T-cell (primary cell): ENCODE data around the gene RB1. TPM values are rescaled to one million over a fixed set of nuclear protein-coding genes. Genes with fewer than 3 reads are reported as not detected.

Experiments
- ATAC-seq, 4 experiments: fragments of 200-7000 bp in 3 of 4; fragments of 150-1000 bp in 1 of 4; cut with Tn5 transposase; replicated peaks in 1 of 4; 1 replicate in 3 of 4; 2 replicates in 1 of 4; pipeline ENCODE4 v1.10.0; 2021; ENCODE audit warnings: moderate library complexity in 3 of 4, mild to moderate bottlenecking in 2 of 4, moderate number of reproducible peaks in 1 of 4
- CTCF ChIA-PET, 2 donors: fragments of 300-600 bp; sonication (Branson Sonifier 250); formaldehyde crosslinking; loops; one replicate each; lab custom pipeline; 2022; ENCODE audit warnings: antibody characterized with exemption in 2 of 2; lab: Charles Lee
- POLR2A ChIA-PET, 2 donors: fragments of 300-600 bp; sonication (Branson Sonifier 250); formaldehyde crosslinking; loops; one replicate each; lab custom pipeline; 2022; ENCODE audit warnings: antibody characterized with exemption in 2 of 2; lab: Charles Lee
- DNase-seq, 35 experiments: peaks; one replicate each; pipeline versions ENCODE4 v3.0.0 to v3.0.0-alpha.2; 2013 to 2023
- H3K27ac ChIP-seq: one replicate; pipeline ENCODE4 v1.5.1; 2013; ENCODE audit warnings: low read length
- H3K27me3 ChIP-seq, 2 experiments: replicated peaks in 1 of 2; 1 replicate in 1 of 2; 2 replicates in 1 of 2; pipeline versions ENCODE4 v1.6.1 to v1.7.0; 2013; ENCODE audit warnings: low read length in 1 of 2, mixed read lengths in 1 of 2; ENCODE audit not compliant: control insufficient read depth in 2 of 2, insufficient read depth in 2 of 2; ENCODE audit errors: extremely low read depth in 1 of 2
- H3K36me3 ChIP-seq, 2 donors: 1 replicate in 1 of 2; 2 replicates in 1 of 2; pipeline versions ENCODE4 v1.6.1 to v1.7.0; 2013; ENCODE audit warnings: low read length in 1 of 2; ENCODE audit not compliant: control insufficient read depth in 2 of 2, insufficient read depth in 1 of 2; ENCODE audit errors: extremely low read depth in 1 of 2
- H3K4me1 ChIP-seq, 2 experiments: 1 replicate in 1 of 2; 2 replicates in 1 of 2; pipeline versions ENCODE4 v1.6.1 to v1.7.0; 2013; ENCODE audit warnings: low read length in 2 of 2, mixed read lengths in 1 of 2; ENCODE audit not compliant: insufficient read depth in 2 of 2, control insufficient read depth in 1 of 2; ENCODE audit errors: extremely low read depth in 1 of 2
- H3K4me3 ChIP-seq, 2 donors: 1 replicate in 1 of 2; 2 replicates in 1 of 2; pipeline versions ENCODE4 v1.5.1 to v1.7.0; 2013; ENCODE audit warnings: mild to moderate bottlenecking in 2 of 2, low read length in 1 of 2, moderate library complexity in 1 of 2; ENCODE audit not compliant: control insufficient read depth in 1 of 2; ENCODE audit errors: extremely low read depth in 1 of 2
- H3K9me3 ChIP-seq: 2 replicates; pipeline ENCODE4 v1.7.0; 2013
- H3K27ac Mint-ChIP-seq, 2 donors: one replicate each; pipeline ENCODE4 v1.8.0; 2020 to 2021; ENCODE audit warnings: mild to moderate bottlenecking in 2 of 2, mixed read lengths in 2 of 2
- H3K27me3 Mint-ChIP-seq, 2 donors: one replicate each; pipeline ENCODE4 v1.8.0; 2021 to 2022; ENCODE audit warnings: mixed read lengths in 2 of 2
- H3K36me3 Mint-ChIP-seq: one replicate; pipeline ENCODE4 v1.8.0; 2021; ENCODE audit warnings: mixed read lengths
- H3K4me1 Mint-ChIP-seq, 3 donors: one replicate each; pipeline ENCODE4 v1.8.0; 2020 to 2022; ENCODE audit warnings: mixed read lengths in 3 of 3, mild to moderate bottlenecking in 1 of 3
- H3K4me3 Mint-ChIP-seq, 3 donors: one replicate each; pipeline ENCODE4 v1.8.0; 2020 to 2022; ENCODE audit warnings: mild to moderate bottlenecking in 3 of 3, mixed read lengths in 3 of 3, moderate library complexity in 3 of 3
- H3K9me3 Mint-ChIP-seq, 3 donors: one replicate each; pipeline ENCODE4 v1.8.0; 2020 to 2022; ENCODE audit warnings: mixed read lengths in 3 of 3
- WGBS: methylation state at CpG from one replicate; pipeline ENCODE4 v1.1.5; 2013; ENCODE audit warnings: missing lambda C conversion rate; ENCODE audit not compliant: insufficient coverage; 5-methylcytosine and 5-hydroxymethylcytosine counted together
- total RNA-seq, 35 experiments: library from RNA in 6 of 35; stranded (reverse) in 6 of 35; fragments of 120-200 nt in 1 of 35; gene quantifications; one replicate each; pipeline versions ENCODE4 v1.2.1 to v1.2.4 and lab custom pipeline; 2013 to 2026

RB1 gene
- total RNA-seq, 5 donors from 2014 or later (not counting 1 experiment from before 2014, with no cell fraction given): 17.8 to 26.6 (median 24.0) TPM

DNA sequence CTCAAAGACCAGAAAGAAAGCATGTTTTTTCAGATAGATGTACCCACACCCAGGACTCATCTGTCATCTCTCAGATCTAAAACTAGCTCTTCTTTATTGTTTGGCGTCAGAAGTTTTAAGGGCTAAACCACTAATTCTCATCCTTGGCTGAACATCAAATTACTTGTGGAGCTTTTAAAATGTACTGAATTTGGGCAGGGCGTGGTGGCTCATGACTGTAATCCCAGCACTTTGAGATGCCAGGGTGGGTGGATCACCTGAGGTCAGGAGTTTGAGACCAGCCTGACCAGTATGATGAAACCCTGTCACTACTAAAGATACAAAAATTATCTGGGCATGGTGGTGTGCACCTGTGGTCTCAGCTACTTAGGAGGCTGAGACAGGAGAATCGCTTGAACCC is 181.9 kb downstream of the RB1 start:
- Histone ChIP-seq H3K4me1 (peaks cover 2 to 11% of the 10 kb centered on the region in 2 experiments), H3K36me3 (peaks cover 0 to 8% of the 10 kb centered on the region in 2 donors), H3K9me3 (peaks cover 2% of the 10 kb centered on the region), H3K4me3 (no peak overlapping the region), H3K27ac (no peak overlapping the region), H3K27me3 (no peaks in the 10 kb centered on the region)
- no peak overlapping the region for H3K4me3 Mint-ChIP-seq
- ChIA-PET CTCF (interaction anchor here in 1 of 2 donors (0.7 to 1.3 kb wide), 3 partner anchors 10 to 95 kb away, joined by 3 to 4 read pairs (median 3); no protein-coding TSS in a partner anchor), POLR2A (interaction anchor here (0.7 to 1.1 kb wide), 2 partner anchors 49 to 88 kb away, joined by 3 to 7 read pairs; no protein-coding TSS in a partner anchor)
- no peak for DNase-seq
- peak overlapping the region in 1 of 2 donors; percentile 48 for H3K27ac Mint-ChIP-seq
- ATAC-seq: no peak
- peaks cover 0 to 3% (median 0%) of the 10 kb centered on the region in 3 donors for H3K9me3 Mint-ChIP-seq
- H3K36me3 Mint-ChIP-seq: peaks cover 49% of the 10 kb centered on the region
- H3K27me3 Mint-ChIP-seq: no peaks in the 10 kb centered on the region
- WGBS: 100% methylated on average over 1 of the region's 3 CpGs
- peaks cover 16 to 60% (median 22%) of the 10 kb centered on the region in 3 donors for H3K4me1 Mint-ChIP-seq

DNA sequence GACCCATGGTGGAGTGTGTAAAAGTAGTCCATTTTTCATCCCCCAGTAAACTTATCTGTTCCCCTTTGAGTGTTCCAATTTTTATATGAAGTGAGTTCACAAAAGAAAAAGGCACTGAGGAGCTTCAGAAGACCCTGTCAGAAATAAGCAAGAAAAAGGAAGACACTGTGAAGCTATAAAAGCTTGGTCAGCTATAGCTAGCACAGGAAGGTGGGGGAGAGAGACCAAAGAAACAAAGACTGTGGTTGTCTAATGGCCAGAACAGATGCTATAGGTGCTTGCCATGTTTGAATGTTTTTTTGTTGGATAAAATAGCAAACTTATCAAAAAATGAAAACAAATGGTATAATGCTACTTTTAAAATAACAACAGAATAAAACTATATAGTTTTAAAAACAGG is 182.8 kb downstream of the RB1 start:
- ATAC-seq (no peak), DNase-seq (no peak)
- peak overlapping the region; percentile 75 to 79 for H3K27ac Mint-ChIP-seq
- Histone ChIP-seq H3K4me3 (no peak overlapping the region), H3K36me3 (peaks cover 0 to 8% of the 10 kb centered on the region in 2 donors), H3K9me3 (peaks cover 2% of the 10 kb centered on the region), H3K27ac (no peak overlapping the region), H3K4me1 (peaks cover 9 to 14% of the 10 kb centered on the region in 2 experiments), H3K27me3 (no peaks in the 10 kb centered on the region)
- peaks cover 0 to 3% (median 0%) of the 10 kb centered on the region in 3 donors for H3K9me3 Mint-ChIP-seq
- POLR2A ChIA-PET: no interaction called here
- H3K4me3 Mint-ChIP-seq: peak overlapping the region in 1 of 3 donors; percentile 37
- CTCF ChIA-PET: interaction anchor here (0.5 to 1.3 kb wide), 3 partner anchors 94 to 1913 kb away, joined by 3 read pairs; no protein-coding TSS in a partner anchor
- no peaks in the 10 kb centered on the region for H3K27me3 Mint-ChIP-seq
- peaks cover 49% of the 10 kb centered on the region for H3K36me3 Mint-ChIP-seq
- peaks cover 16 to 66% (median 22%) of the 10 kb centered on the region in 3 donors for H3K4me1 Mint-ChIP-seq

DNA sequence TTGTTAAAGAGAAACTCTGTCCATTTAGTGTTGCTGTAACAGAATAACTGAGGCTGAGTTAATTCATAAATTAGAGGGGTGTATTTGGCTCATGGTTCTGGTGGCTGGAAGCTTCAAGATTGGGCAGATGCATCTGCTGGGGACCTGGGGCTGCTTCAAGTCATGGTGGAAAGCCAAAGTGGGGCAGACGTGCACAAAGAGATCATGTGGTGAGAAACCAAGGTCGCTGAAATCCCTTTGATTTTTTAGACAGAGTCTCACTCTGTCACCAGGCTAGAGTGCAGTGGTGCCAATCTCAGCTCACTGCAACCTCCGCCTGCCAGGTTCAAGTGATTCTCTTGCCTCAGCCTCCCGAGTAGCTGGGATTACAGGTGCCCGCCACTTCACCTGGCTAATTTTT is 183.3 kb downstream of the RB1 start:
- H3K9me3 Mint-ChIP-seq: peaks cover 0 to 3% (median 0%) of the 10 kb centered on the region in 3 donors
- H3K27ac Mint-ChIP-seq: peak overlapping the region; percentile 75 to 79
- peaks cover 2% of the 10 kb centered on the region for H3K9me3 ChIP-seq
- ChIA-PET CTCF (interaction anchor here in 1 of 2 donors (0.5 kb wide), 1 partner anchor 93 kb away, joined by 3 read pairs; no protein-coding TSS in a partner anchor), POLR2A (no interaction called here)
- H3K27me3 ChIP-seq: no peaks in the 10 kb centered on the region
- H3K4me1 ChIP-seq: peaks cover 14 to 15% of the 10 kb centered on the region in 2 experiments
- H3K36me3 Mint-ChIP-seq: peaks cover 49% of the 10 kb centered on the region
- H3K4me3 ChIP-seq: no peak overlapping the region
- peak overlapping the region; percentile 26 for H3K27ac ChIP-seq
- WGBS: 66% methylated on average over 4 of the region's 5 CpGs
- DNase-seq (no peak), ATAC-seq (no peak)
- H3K4me3 Mint-ChIP-seq: peak overlapping the region in 2 of 3 donors; percentile 9 to 37
- H3K4me1 Mint-ChIP-seq: peaks cover 16 to 66% (median 22%) of the 10 kb centered on the region in 3 donors
- H3K27me3 Mint-ChIP-seq: no peaks in the 10 kb centered on the region
- peaks cover 0 to 8% of the 10 kb centered on the region in 2 donors for H3K36me3 ChIP-seq

DNA sequence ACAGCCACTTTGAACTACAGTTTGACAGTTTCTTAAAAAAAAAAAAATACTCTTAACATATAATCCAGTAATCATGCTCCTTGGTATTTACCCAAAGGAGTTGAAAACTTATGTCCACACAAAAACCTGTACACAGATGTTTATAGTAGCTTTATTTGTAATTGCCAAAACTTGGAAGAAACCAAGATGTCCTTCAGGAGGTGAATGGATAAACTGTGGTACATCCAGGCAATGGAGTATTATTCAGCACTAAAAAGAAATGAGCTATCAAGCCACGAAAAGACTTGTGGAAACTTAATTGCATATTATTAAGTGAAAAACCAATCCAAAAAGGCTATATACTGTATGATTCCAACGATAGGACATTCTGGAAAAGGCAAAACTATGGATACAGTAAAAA is 184.4 kb downstream of the RB1 start:
- CTCF ChIA-PET: interaction anchor here in 1 of 2 donors (0.6 kb wide), 1 partner anchor 9 kb away, joined by 3 read pairs; no protein-coding TSS in a partner anchor
- peak overlapping the region in 1 of 3 donors; percentile 20 for H3K4me3 Mint-ChIP-seq
- no peak overlapping the region for H3K4me3 ChIP-seq

DNA sequence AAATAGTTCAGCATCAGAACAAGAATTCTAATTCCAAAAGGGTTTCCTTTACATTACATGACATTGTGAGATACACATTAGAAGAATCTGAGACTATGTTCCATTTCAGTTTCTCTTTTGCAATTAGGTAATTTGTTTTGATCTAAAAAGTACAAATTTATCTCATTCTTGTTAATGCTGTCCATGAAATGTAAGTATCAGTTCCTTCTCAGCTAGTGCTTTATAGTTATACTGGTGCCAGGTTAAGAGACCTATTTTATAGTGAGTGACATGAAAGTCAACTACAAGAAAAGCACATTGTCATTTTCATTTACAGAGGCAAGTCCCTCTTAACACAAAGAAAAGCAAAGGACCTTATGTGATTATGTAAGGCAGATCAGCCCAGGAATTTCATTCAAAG is 185.4 kb downstream of the RB1 start:
- no peak overlapping the region for H3K27ac Mint-ChIP-seq

More for the DNA sequence above, 184.4 kb downstream of the RB1 start:
- Mint-ChIP-seq H3K4me1 (peaks cover 16 to 59% (median 22%) of the 10 kb centered on the region in 3 donors), H3K36me3 (peaks cover 38% of the 10 kb centered on the region), H3K9me3 (peaks cover 0 to 3% (median 0%) of the 10 kb centered on the region in 3 donors), H3K27me3 (no peaks in the 10 kb centered on the region), H3K27ac (peak overlapping the region; percentile 75 to 80)
- H3K9me3 ChIP-seq: peaks cover 2% of the 10 kb centered on the region
- H3K36me3 ChIP-seq: peaks cover 0 to 8% of the 10 kb centered on the region in 2 donors
- H3K27me3 ChIP-seq: no peaks in the 10 kb centered on the region
- DNase-seq: no peak
- WGBS: no CpG with 5 or more reads among the region's 2 CpGs
- H3K4me1 ChIP-seq: peaks cover 25 to 26% of the 10 kb centered on the region in 2 experiments
- ATAC-seq: no peak
- POLR2A ChIA-PET: no interaction called here
- H3K27ac ChIP-seq: peak overlapping the region; percentile 87

DNA sequence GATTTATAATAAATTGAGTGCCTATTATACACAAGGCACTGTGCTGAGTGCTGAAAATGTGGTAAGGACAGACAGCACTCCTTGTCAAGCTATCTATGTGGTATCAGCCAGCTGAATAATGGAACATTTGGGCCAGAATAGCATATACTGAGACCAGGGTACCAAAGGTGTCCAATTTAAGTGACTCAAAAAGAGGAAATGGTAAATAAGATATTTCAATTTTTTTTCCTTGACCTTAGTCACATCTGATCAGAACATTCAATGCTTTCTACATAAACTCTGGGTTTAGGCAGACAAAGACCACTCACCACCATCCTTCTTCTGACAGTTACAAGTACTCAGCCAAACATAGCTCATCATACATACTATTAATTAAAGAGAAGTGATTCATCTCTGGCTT is 186.1 kb downstream of the RB1 start:
- Histone ChIP-seq H3K27ac (peak overlapping the region; percentile 87), H3K36me3 (peaks cover 0 to 8% of the 10 kb centered on the region in 2 donors), H3K9me3 (peaks cover 2% of the 10 kb centered on the region), H3K27me3 (no peaks in the 10 kb centered on the region), H3K4me1 (peaks cover 37 to 40% of the 10 kb centered on the region in 2 experiments), H3K4me3 (peak overlapping the region in 1 of 2 donors; percentile 2)
- no peak for DNase-seq
- ChIA-PET CTCF (interaction anchor here (0.5 to 0.7 kb wide), 2 partner anchors 46 to 90 kb away, joined by 3 to 4 read pairs; no protein-coding TSS in a partner anchor), POLR2A (no interaction called here)
- Mint-ChIP-seq H3K4me3 (no peak overlapping the region), H3K4me1 (peaks cover 16 to 59% (median 24%) of the 10 kb centered on the region in 3 donors), H3K9me3 (peaks cover 0 to 3% (median 0%) of the 10 kb centered on the region in 3 donors), H3K27ac (no peak overlapping the region), H3K27me3 (no peaks in the 10 kb centered on the region), H3K36me3 (peaks cover 32% of the 10 kb centered on the region)
- ATAC-seq: no peak

More for the DNA sequence above, 185.4 kb downstream of the RB1 start:
- peaks cover 2% of the 10 kb centered on the region for H3K9me3 ChIP-seq
- DNase-seq: no peak
- Mint-ChIP-seq H3K4me3 (peak overlapping the region; percentile 34 to 47 (median 41)), H3K9me3 (peaks cover 0 to 3% (median 0%) of the 10 kb centered on the region in 3 donors), H3K27me3 (no peaks in the 10 kb centered on the region), H3K4me1 (peaks cover 16 to 55% (median 22%) of the 10 kb centered on the region in 3 donors), H3K36me3 (peaks cover 33% of the 10 kb centered on the region)
- H3K4me1 ChIP-seq: peaks cover 32 to 35% of the 10 kb centered on the region in 2 experiments
- H3K36me3 ChIP-seq: peaks cover 0 to 8% of the 10 kb centered on the region in 2 donors
- POLR2A ChIA-PET: no interaction called here
- no peaks in the 10 kb centered on the region for H3K27me3 ChIP-seq
- no peak for ATAC-seq
- peak overlapping the region; percentile 87 for H3K27ac ChIP-seq
- no peak overlapping the region for H3K4me3 ChIP-seq
- CTCF ChIA-PET: interaction anchor here (0.5 to 0.7 kb wide), 2 partner anchors 45 to 91 kb away, joined by 3 to 4 read pairs; no protein-coding TSS in a partner anchor
